Activated CD4-positive, alpha-beta T cell treated with anti-CD3 and anti-CD28 coated beads, Interleukin-2, amount 50 U/mL, for 4 hours (primary cell): Measurements from ENCODE around the gene ZSCAN22.
"Not testable (repeated sequence)": the region's sequence is repeated elsewhere in the genome, so short reads cannot be mapped to it uniquely, and the experiment has no call there.

Experiments
- DNase-seq, 2 experiments: peaks; one replicate each; pipeline ENCODE4 v3.0.0-alpha.2; 2020

Gene ZSCAN22

DNA sequence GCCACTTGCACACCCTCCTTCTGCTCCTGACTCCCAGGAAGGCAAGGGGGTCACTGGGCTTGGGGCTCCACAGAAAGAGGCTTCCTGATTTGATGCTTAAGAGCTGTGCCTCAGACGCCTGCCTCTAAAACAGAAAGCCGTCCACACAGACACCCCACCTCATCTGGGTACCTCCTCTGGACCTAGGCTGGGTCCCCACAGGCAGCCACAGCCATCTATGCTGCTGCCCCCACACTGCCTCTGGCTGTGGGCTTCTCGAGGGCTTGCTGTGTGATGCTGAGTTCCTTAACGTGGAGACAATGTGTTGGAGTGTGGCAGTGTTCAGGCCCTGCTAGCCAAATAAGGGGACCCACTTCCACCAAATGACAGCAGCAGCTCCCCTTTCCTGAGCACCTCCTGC, 8.5 kb upstream of the ZSCAN22 start:
- DNase-seq: no peak

DNA sequence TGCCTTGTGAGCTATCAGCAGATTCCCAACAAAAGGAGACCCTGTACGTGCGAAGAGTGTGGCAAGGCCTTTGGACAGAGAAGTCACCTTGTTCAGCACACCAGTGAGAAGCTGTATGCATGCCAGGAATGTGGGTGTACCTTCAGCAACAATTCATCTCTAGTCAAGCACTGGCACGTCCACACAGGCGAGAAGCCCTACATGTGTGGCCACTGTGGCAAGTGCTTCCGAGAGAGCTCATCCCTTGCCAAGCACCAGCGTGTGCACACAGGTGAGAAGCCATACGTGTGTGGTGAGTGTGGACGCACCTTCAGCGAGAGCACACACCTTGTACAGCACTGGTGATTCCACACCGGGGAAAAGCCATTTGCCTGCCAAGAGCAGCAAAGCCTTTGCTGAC, 7.6 kb upstream of the ZSCAN22 start:
- no peak for DNase-seq

DNA sequence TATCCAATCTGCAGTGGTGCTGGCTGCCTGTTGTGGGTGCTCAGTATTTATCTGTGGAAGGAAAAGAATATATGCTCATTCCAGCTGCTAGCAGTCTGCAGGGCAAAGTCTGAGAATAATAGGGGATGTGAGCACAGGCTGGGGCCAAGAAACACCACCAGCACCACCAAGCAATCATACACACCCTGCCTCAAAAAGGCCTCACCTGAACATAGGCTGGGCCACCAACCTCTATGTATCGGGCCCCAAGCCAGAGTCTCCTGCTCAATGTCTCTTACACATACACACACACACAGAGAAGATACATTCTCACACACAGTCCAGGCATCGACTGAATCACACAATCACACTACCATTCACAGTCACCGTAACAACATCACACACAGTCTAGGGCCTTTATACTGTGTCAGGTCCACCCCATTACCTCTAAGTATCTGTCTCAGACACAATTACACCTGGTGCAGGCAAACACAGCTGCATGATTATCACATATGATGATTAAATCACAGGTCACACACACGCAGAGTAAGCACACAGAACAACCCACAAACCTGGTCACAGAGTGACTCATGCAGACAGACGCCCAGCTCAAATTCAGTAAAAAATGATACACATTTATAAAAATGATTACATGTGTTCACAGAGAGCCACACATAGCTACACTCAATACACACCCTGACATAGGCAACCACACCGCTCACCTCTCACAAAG, 1.3 kb upstream of the ZSCAN22 start:
- DNase-seq: no peak

DNA sequence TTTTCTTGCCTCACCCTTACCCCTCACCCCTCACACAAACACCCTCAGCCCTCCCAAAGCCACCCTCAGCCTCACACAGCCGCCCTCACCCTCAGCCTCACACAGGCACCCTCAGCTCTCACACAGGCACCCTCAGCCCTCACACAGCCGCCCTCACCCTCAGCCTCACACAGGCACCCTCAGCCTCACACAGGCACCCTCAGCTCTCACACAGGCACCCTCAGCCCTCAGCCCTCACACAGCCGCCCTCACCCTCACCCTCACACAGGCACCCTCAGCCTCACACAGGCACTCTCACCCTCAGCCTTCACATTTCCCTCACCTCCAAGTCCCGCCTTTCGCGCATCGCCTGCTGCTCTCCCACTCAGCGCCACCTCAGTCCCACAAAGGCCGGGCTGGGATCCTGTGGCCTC, 287 bp upstream of the ZSCAN22 start:
- no peak for DNase-seq

DNA sequence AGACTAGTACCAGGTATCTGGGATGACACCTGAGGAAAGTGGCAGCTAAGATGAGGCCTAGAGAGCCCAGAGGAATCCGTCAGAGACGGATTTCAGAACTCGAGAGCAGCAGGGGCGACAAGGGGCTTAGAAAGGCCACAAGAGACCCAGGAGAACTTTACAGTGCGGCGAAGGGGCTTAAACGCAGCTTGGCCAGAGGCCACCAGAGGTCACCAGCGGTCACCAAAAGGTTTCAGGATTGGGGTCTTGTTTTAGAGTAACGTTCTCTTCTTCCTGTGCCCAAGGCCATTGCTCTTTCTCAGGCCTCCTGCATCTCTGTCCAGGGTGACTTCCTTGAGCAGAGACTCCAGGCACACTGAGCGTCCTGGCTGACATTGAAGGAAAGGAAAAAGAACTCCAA, 2.2 kb downstream of the ZSCAN22 start:
- no peak for DNase-seq

DNA sequence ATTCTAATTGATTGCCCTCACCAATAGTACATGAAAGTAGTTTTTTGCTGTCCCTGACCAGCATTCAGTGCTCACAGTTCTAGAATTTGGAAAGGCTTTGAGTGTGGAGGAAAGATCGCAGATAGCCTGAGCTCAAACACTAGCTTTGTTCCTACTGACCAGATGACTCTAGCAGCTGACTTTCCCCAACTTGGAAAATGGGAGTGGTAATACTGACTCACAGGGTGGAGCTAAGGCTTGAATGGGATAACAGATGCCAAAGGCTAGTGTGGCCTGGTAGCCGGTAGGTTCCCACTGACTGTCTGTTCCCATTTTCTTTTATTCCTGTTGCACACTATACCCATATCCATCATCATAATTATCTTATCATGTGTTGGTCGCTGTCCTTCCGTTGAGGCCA, 3.7 kb downstream of the ZSCAN22 start:
- DNase-seq: no peak

DNA sequence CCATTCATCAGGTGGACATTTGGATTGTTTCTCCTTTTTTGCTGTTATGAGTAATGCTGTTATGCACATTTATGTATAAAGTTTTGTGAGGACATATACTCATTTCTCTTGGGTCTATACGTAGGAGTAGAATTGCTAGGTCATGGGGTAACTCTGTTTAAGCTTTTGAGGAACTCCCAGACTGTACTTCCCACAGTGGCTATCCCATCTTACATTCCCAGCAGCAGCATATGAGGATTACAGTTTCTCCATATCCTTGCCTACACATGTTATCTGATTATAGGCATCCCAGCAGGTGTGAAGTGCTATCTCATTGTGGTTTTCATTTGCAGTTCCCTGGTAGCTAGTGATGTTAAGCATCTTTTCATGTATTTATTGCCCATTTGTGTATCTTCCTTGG, 5.9 kb downstream of the ZSCAN22 start:
- DNase-seq: no peak

DNA sequence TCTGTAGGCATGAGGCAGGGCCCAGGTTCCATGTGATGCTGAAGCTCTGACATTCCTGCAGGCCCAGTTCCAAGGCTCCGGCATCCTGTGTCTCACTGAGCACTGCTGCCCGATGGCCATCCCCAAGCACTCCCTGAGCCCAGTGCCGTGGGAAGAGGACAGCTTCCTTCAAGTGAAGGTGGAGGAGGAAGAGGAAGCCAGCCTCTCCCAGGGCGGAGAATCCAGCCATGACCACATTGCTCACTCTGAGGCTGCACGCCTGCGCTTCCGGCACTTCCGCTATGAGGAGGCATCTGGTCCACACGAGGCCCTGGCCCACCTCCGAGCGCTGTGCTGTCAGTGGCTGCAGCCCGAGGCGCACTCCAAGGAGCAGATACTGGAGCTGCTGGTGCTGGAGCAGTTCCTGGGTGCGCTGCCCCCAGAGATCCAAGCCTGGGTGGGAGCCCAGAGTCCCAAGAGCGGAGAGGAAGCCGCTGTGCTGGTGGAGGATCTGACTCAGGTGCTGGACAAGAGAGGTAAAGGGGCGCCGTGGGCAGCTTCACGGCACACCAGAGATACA, 8.0 kb downstream of the ZSCAN22 start:
- DNase-seq: no peak

DNA sequence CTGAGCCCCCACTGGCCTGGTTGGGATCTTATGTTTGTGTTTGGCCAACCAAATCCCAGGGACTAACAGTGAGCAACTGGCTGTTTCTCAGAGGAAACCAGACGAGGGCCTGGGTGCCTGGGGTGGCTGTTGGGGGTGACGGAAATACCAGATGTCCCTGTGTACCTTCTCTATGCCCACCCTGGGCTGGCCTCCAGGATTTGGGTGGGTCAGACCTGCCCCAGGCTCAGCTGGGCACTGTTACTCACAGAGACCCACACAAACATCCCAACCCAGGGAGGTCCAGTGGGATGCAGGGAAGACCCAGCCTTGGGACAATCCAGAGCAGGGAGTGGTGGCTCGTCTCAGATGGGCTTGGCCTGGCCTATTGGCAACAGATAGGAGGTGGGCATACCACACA, 8.8 kb downstream of the ZSCAN22 start:
- DNase-seq: no peak

DNA sequence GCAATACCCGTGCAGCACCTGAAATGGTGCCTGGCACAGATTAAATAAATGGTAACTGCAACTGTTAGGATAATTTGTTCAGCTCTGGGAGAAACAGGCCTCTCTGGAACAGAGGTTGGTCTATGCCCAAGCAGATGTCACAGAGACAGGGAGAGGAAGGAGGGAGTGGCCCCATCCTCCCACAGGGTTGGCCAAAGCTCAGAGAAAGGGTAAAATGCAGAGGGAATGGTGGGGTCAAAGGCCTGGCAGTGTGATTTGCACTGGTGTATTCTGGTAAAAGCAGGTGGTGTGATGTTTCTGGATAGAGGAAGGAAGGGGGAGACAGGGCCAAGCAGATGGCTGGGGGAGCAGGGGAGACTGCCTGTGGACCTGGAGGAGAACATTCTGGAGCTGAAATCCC, 9.4 kb downstream of the ZSCAN22 start:
- no peak for DNase-seq

DNA sequence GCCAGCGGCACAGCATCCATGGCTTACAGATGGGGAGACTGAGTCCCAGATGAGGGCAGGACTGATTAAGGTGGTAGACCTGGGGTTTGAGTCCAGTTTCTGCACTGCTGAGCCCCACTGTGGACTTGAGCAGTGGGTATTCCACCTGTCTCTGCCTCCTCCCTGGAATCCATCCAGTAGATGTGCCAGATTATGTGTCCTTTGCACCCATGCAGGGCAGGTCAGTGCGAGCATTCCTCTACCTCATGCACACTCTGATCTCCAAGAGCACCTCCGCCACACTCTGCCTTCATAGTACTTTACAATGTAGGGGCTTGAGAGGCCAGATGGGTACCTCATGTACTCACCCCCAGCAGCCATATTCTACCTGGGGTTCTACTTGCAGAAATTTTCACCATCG, 10.0 kb downstream of the ZSCAN22 start:
- DNase-seq: no peak

DNA sequence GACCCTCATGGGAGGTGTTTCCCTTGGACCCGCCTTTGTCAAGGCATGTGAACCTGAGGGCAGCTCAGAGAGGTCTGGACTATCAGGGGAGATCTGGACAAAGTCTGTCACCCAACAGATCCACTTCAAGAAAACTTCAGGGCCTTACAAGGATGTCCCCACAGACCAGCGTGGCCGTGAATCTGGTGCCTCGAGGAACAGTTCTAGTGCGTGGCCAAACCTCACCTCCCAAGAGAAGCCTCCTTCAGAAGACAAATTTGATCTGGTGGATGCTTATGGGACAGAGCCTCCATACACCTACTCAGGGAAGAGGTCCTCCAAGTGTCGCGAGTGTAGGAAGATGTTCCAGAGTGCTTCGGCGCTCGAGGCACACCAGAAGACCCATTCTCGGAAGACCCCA, 11.5 kb downstream of the ZSCAN22 start:
- DNase-seq: no peak

DNA sequence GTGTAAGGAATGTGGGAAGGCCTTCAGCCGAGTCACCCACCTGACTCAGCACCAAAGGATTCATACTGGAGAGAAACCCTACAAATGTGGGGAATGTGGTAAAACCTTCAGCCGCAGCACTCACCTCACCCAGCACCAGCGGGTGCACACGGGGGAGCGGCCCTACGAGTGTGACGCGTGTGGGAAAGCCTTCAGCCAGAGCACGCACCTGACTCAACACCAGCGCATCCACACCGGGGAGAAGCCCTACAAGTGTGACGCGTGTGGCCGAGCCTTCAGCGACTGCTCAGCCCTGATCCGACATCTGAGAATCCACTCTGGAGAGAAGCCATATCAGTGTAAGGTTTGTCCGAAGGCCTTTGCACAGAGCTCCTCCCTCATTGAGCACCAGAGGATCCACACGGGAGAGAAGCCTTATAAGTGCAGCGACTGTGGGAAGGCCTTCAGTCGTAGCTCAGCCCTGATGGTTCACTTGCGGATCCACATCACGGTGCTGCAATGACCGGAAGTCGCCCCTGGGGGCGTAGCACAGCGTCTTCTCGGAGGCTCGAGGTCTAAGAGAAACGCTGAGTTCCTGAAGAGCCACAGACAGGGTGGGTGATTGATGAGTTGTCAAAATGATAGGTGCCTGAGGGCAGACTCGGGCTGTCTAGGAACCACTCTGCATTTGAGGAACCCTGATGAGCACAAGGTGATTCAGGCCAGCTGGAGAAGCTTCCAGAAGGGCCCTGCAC, 12.2 kb downstream of the ZSCAN22 start:
- no peak for DNase-seq

DNA sequence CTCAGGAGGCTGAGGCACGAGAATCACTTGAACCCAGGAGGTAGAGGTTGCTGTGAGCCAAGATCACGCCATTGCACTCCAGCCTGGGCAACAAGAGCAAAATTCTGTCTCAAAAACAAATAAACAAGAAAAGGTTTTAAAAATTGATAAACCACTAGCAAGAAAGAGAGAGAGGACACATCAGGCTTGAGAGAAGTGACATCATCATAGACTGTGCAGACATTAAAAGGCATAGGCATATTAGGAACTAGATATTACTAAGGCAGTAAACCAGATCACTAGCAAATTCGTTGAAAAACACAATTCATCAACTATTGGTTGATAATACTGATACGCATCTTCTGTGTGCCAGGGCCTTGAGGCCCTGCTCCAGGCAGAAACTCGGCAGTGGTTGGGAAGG, 18.8 kb downstream of the ZSCAN22 start:
- no peak for DNase-seq

DNA sequence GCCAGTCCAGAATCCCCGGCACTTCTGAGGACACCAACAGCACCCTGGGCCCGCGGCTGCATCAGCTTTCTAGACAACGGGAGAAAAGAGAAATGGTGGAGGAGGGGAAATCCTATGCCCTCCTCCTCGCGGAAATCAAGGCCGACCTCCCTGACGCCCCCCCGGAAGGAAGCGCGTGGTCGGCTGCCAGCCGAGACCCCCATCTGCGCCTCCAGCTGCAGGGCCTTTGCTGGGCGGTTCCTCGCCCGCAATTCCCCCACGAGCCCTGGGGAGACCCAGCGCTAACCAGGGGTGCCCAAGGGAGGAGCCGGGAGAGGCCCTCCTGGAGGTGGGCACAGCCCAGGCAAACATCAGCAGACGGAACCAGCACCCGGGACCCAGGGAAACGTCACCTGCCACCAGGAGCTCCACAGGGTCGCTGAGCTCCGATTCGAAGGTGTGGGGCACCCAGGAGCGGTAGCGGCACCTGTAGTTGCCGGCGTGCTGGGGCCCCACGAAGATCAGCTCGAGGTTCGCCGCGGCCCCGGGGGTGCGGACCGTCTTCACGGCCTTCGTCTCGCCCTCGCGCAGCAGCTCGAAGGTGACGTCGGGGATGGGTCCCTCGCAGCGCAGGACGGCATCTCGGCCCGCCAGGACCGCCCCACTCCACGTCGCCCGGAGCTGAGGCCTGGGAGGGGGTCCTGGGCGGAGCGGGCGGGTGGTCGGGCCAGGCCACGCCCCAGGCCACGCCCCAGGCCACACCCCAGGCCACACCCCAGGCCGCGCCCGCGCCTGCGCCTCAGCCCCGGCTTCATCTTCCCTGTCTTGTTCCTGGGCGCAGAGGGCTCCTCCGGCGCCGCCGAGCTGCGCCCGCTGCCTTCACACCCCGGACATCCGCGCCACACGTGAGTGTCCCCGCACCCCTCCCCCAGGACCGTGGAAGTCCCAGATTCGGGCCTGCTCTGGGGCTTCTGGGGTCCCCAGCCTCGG, 20.5 kb downstream of the ZSCAN22 start:
- peak; percentile 32 to 35 for DNase-seq

DNA sequence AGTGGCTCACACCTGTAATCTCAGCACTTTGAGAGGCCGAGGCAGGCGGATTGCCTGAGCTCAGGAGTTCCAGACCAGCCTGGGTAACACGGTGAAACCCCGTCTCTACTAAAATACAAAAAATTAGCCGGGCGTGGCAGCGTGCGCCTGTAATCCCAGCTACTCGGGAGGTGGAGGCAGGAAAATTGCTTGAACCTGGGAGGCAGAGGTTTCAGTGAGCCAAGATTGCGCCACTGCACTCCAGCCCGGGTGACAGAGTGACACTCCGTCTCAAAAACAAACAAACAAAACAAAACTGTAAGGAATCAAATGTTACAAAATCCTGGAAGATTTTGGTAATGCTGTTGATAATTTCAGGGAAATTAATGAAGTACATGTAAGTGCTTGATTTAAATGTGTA, 21.3 kb downstream of the ZSCAN22 start:
- DNase-seq: not testable (repeated sequence)

DNA sequence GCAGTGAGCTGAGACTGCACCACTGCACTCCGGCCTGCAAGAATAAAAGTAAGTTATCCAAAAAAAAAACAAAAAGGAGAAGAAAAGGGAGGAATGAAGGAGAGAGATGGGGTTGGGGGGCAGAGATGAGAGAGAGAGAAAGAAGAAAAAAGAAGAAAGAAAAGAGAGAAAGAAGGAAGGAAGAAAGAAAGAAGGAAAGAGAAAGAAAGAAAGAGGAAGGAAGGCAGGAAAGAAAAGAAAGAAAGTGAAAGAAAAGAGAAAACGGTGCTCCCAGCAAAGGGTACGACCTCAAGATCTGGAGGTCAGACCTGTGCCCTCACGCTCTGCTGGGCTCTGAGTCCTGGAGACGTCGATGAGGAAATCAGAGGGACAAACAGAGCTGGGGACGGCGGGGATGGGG, 22.8 kb downstream of the ZSCAN22 start:
- DNase-seq: no peak

DNA sequence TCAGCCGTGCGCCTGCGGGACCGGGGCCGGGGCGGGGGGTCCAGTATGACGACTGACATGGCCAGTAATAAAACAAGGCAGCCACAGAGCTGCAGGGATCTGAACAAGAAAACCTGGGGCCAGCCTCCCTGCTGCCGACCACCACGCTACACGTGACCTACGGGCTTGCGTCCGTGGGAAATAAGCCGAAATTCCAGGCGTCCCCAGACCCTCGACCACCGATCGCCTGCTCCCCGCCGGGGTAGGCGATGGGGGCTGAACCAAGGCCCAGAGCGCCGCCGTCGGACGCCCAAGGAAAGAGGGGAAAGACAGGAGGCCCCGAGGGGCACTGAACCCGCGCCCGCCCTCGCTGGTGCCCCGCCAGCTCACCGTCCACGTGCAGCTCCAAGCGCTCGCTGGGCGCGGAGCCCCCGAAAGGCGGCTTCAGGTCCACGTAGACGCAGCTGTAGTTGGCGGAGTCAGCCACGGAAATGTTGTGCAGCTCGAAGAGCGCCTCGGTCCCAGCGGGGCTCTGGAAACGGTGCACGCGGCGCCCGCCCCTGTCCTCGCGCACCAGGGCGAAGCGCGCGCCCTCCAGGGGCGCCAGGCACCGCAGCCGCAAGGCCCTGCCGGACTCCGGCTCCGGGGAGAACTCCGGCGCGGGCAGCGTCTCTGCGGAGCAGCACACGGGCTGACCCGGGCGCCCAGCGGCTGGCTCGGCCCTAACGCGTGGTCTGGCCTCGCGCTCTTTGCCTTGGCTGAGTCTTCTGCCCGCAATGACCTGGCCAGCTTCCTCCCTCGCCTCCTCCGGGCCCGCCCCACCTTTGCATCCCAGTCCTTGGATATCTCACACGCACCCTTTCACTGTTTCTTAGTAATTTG, 23.4 kb downstream of the ZSCAN22 start:
- no peak for DNase-seq

DNA sequence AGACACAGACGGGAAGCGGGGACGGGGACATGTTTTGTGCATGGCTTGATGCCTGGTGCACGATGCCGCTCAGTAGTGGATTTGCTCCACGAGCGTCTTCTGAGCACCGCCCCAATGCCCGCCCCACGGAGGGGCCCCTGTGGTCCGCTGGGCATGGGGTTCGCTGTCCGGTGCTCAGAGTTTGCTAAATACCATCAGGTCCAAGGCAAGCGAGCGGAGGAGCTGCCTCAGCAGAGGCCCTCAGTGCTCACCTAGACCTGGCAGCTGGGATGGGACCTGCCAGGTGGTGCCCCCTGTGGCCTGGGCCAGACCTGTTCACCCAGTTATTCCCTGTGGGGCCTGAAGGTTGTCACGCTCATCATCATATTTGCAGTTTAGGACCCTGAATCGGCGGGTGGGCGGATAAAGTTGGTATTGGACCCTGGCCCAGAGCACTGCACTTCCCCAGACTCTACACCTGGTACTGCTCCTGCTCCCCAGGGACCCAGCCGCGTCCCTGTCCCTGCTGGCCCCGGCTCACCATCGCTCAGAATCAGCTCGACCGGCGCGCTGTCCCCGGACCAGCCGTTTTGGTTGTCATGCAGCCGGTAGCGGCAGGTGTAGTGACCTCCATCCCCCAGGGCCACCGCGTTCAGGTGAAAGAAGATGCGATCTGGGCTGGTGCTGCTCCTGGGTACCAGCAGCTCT, 24.2 kb downstream of the ZSCAN22 start:
- no peak for DNase-seq

DNA sequence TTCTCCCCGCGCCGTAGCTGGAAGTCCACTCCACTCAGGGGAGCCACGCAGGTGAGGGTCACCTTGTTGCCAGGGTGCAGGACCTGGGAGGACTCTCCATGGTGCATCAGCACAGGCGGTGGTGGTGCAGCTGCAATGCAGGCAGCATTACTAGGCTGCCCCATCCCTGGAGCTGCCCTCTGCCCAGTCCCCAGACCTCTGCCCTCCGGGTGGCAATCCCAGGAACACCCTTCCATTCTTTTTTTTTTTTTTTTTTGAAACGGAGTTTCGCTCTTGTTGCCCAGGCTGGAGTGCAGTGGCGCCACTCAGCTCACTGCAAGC, 24.7 kb downstream of the ZSCAN22 start:
- DNase-seq: no peak

DNA sequence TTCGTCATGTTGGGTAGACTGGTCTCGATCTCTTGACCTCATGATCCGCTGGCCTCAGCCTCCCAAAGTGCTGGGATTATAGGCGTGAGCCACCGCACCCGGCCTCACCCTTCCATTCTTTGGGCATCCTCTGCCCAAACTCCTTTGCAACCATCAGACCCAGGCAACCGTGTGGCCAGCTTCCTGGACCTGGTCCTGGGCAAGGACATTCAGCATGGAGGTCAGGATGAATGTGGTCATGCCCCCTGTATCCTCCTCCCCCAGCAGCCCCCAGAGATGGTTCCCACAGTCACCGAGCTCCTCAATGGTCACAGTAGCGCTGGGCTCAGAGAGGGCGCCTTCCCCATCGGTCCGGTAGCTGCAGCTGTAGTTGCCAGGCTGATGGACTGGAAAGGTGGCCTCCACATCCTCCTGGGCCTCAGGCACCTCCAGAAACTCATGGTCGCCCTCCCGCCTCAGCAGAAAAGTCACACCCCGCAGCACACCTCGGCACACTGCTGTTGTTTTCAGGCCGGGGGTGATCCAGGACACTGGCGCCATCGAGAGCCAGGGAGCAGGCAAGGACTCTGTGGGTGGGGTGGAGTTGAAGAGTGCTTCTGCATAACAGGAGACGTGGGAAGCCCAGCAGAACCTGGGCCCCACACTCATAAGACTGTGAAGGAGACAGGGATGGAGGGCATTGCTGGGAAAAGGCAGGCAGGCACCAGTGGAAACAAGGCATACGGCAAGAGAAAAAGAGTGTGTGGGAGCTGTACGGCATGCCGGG, 25.4 kb downstream of the ZSCAN22 start:
- DNase-seq: no peak
